ENCODE results near the gene DACT3.

DNA sequence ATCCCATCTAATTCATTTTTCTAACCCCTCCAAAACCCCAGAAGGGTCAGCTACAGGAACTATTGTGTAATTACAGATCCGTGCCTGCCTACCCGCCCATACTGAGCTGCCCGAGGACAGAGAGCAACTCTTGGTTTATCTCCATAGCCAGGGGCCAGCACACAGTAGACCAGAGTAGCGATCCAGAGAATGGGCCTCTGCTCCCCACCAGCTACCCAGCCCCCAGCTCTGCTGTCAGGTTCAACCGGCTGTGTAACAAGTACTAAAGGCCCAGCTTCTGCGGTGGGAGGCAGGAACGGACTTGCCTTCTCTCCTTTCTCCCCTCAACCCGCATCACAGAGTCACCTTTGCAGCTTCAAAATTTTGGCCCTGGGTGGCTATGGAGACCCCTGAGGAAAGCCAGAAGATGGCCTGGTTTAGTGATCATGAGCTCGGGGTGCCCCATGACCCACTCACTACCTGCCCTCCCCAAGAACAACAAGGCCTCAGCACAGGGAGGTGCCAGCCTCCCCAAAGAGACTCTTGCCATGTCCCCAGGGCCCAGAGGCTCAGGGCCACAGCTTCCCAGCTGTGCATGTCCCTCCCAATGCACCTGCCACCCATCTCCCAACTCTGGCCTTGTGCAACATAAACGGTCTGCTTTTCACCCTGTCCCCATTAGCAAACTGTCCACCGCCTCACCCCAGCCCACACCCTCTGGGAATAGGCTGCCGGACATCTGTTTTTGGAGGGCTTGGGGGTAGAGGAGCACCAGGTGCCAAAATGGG, 54.1 kb downstream of the DACT3 start:
- TF ChIP-seq, protein P1, sequence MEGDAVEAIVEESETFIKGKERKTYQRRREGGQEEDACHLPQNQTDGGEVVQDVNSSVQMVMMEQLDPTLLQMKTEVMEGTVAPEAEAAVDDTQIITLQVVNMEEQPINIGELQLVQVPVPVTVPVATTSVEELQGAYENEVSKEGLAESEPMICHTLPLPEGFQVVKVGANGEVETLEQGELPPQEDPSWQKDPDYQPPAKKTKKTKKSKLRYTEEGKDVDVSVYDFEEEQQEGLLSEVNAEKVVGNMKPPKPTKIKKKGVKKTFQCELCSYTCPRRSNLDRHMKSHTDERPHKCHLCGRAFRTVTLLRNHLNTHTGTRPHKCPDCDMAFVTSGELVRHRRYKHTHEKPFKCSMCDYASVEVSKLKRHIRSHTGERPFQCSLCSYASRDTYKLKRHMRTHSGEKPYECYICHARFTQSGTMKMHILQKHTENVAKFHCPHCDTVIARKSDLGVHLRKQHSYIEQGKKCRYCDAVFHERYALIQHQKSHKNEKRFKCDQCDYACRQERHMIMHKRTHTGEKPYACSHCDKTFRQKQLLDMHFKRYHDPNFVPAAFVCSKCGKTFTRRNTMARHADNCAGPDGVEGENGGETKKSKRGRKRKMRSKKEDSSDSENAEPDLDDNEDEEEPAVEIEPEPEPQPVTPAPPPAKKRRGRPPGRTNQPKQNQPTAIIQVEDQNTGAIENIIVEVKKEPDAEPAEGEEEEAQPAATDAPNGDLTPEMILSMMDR (IDR thresholded peaks at IDR 0.05), result no peak
- TF ChIP-seq POLR2AphosphoS5 (IDR thresholded peaks at IDR 0.05), result no peak
- no peak for TF ChIP-seq EP300 (IDR thresholded peaks at IDR 0.05)

Measured in suprapubic skin (tissue), 4 donors.